H1 (cell line): Measurements from ENCODE around the gene AQP10.

Experiments used
- ATF2 ChIP-seq: IDR thresholded peaks from 2 replicates; pipeline ENCODE4 v1.6.1; 2012; ENCODE audit warnings: low read length, inconsistent platforms
- CHD2 ChIP-seq: IDR thresholded peaks from 2 replicates; pipeline ENCODE4 v1.6.1; 2012; ENCODE audit warnings: low read length, improper control_type of control experiment
- CTCF ChIP-seq, 3 experiments: IDR thresholded peaks; 1 replicate in 2 of 3; 2 replicates in 1 of 3; pipeline versions ENCODE4 v1.5.1 to v1.6.1; 2011; ENCODE audit warnings: low read length in 3 of 3, mild to moderate bottlenecking in 3 of 3, inconsistent platforms in 2 of 3, low read depth in 1 of 3, moderate library complexity in 1 of 3; ENCODE audit not compliant: insufficient read depth in 1 of 3; ENCODE audit errors: control extremely low read depth in 1 of 3
- EGR1 ChIP-seq: IDR thresholded peaks from 2 replicates; pipeline ENCODE4 v1.6.1; 2011; ENCODE audit warnings: low read depth, low read length, borderline replicate concordance
- EP300 ChIP-seq, 2 experiments: IDR thresholded peaks; 1 replicate in 1 of 2; 2 replicates in 1 of 2; pipeline ENCODE4 v1.6.1; 2011 to 2012; ENCODE audit warnings: low read depth in 2 of 2, low read length in 2 of 2, mild to moderate bottlenecking in 2 of 2, borderline replicate concordance in 1 of 2, inconsistent platforms in 1 of 2, moderate library complexity in 1 of 2
- EZH2 ChIP-seq: fragments of 200-600 bp; sonication (generic); IDR thresholded peaks from 2 replicates; pipeline ENCODE4 v1.7.1; 2012; ENCODE audit warnings: low read depth, mild to moderate bottlenecking, moderate library complexity, low read length, inconsistent platforms; ENCODE audit not compliant: severe bottlenecking
- JUN ChIP-seq: IDR thresholded peaks from 2 replicates; pipeline ENCODE4 v1.6.1; 2011; ENCODE audit warnings: low read depth, mild to moderate bottlenecking, improper control_type of control experiment, low read length
- POLR2A ChIP-seq, 2 experiments: IDR thresholded peaks; 1 replicate in 1 of 2; 2 replicates in 1 of 2; pipeline ENCODE4 v1.6.1; 2011; ENCODE audit warnings: low read depth in 2 of 2, low read length in 2 of 2, mild to moderate bottlenecking in 2 of 2; ENCODE audit errors: control extremely low read depth in 1 of 2

GRCh38 chr1:154338875-154339274 lies 18.0 kb downstream of the AQP10 start:
- no peak for TF ChIP-seq ATF2
- no peak for TF ChIP-seq JUN
- no peak for TF ChIP-seq POLR2A (IDR thresholded peaks at IDR 0.05; ENCODE audit: control extremely low read depth in 1 of 2, low read depth in 2 of 2, low read length in 2 of 2)
- no peak for TF ChIP-seq CTCF (IDR thresholded peaks at IDR 0.05; ENCODE audit: control extremely low read depth in 1 of 3, insufficient read depth in 1 of 3, low read depth in 1 of 3, low read length in 3 of 3)
- no peak for TF ChIP-seq EGR1
- TF ChIP-seq EZH2, result no peak
- no peak for TF ChIP-seq EP300 (IDR thresholded peaks at IDR 0.05; ENCODE audit: borderline replicate concordance in 1 of 2, low read depth in 2 of 2, low read length in 2 of 2)
- TF ChIP-seq CHD2, result no peak
